Upper lobe of left lung (tissue), 4 donors: ENCODE results near the gene FXYD6.

ENCODE experiments used
- CTCF ChIP-seq, 6 experiments: fragments of 450-650 bp in 4 of 6; fragments of 200-600 bp in 2 of 6; sonication (generic) in 2 of 6; IDR thresholded peaks; one replicate each; pipeline ENCODE4 v1.5.1; 2016 to 2019; ENCODE audit warnings: antibody characterized with exemption in 6 of 6
- EP300 ChIP-seq, 4 donors: sonication (generic); formaldehyde crosslinking; IDR thresholded peaks; one replicate each; pipeline ENCODE4 v1.5.1; 2017; ENCODE audit warnings: antibody characterized with exemption in 4 of 4, control low read depth in 2 of 4
- POLR2A ChIP-seq, 4 donors: fragments of 450-650 bp; IDR thresholded peaks; one replicate each; pipeline ENCODE4 v1.5.1; 2016 to 2017; ENCODE audit warnings: antibody characterized with exemption in 4 of 4, mild to moderate bottlenecking in 2 of 4
- POLR2AphosphoS5 ChIP-seq, 2 donors: sonication (generic); formaldehyde crosslinking; IDR thresholded peaks; one replicate each; pipeline ENCODE4 v1.5.1; 2017; ENCODE audit warnings: antibody characterized with exemption in 2 of 2

- no peak for TF ChIP-seq CTCF (IDR thresholded peaks at IDR 0.05)
- TF ChIP-seq POLR2A (IDR thresholded peaks at IDR 0.05): no peak
- no peak for TF ChIP-seq EP300 (IDR thresholded peaks at IDR 0.05)
- no peak for TF ChIP-seq POLR2AphosphoS5 (IDR thresholded peaks at IDR 0.05)
Observed at GRCh38 chr11:117875382-117876058, 938 bp downstream of the FXYD6 start.
